Breast epithelium (tissue), 4 donors: ENCODE data around the gene KRTAP9-2. TPM values are rescaled to one million over a fixed set of nuclear protein-coding genes. Genes with fewer than 3 reads are reported as not detected.
"Not testable (repeated sequence)": the region's sequence is repeated elsewhere in the genome, so short reads cannot be mapped to it uniquely, and the experiment has no call there.

ENCODE experiments used
- DNase-seq, 2 donors: peaks; one replicate each; pipeline ENCODE4 v3.0.0-alpha.2; 2019; ENCODE audit warnings: low spot score in 2 of 2
- H3K27ac ChIP-seq, 2 donors: fragments of 200-600 bp; sonication (generic) in 1 of 2; one replicate each; pipeline ENCODE4 v1.5.1; 2016 to 2019; ENCODE audit warnings: mild to moderate bottlenecking in 1 of 2
- H3K27me3 ChIP-seq, 2 donors: fragments of 200-600 bp; sonication (generic) in 1 of 2; one replicate each; pipeline versions ENCODE4 v1.5.1 to v1.6.0; 2017 to 2019; ENCODE audit warnings: control low read depth in 1 of 2, mild to moderate bottlenecking in 1 of 2
- H3K36me3 ChIP-seq: fragments of 200-600 bp; one replicate; pipeline ENCODE4 v1.5.1; 2019
- H3K4me1 ChIP-seq, 2 donors: fragments of 200-600 bp; sonication (generic); one replicate each; pipeline ENCODE4 v1.5.1; 2016 to 2019; ENCODE audit warnings: control low read depth in 1 of 2
- H3K4me3 ChIP-seq, 3 donors: fragments of 200-600 bp; sonication (generic); 1 replicate in 2 of 3; 2 replicates in 1 of 3; pipeline ENCODE4 v1.5.1; 2016 to 2019; ENCODE audit warnings: mild to moderate bottlenecking in 3 of 3, moderate library complexity in 2 of 3
- H3K9me3 ChIP-seq, 2 donors: fragments of 200-600 bp; sonication (generic) in 1 of 2; one replicate each; pipeline ENCODE4 v1.5.1; 2016 to 2019; ENCODE audit warnings: control low read depth in 1 of 2
- CTCF ChIP-seq, 3 donors: fragments of 450-650 bp; IDR thresholded peaks; one replicate each; pipeline ENCODE4 v1.5.1; 2016 to 2017; ENCODE audit warnings: antibody characterized with exemption in 3 of 3, mild to moderate bottlenecking in 3 of 3, moderate library complexity in 3 of 3
- POLR2A ChIP-seq: fragments of 450-650 bp; IDR thresholded peaks from one replicate; pipeline ENCODE4 v1.6.1; 2016; ENCODE audit warnings: antibody characterized with exemption, mild to moderate bottlenecking, moderate library complexity
- POLR2AphosphoS5 ChIP-seq, 3 donors: sonication (generic); formaldehyde crosslinking; IDR thresholded peaks; one replicate each; pipeline ENCODE4 v1.6.1; 2017; ENCODE audit warnings: antibody characterized with exemption in 3 of 3
- intact Hi-C: fragments of 100-400 bp; cut with DNase I; formaldehyde crosslinking; loops from one replicate; pipeline ENCODE4 v1.15.1; 2023; ENCODE audit warnings: low total_unique reads
- total RNA-seq, 3 donors: library from RNA; depleted of rRNA; stranded (reverse); fragments of >200 nt; gene quantifications; one replicate each; pipeline ENCODE4 v1.1.0, GENCODE V29; 2016

Gene KRTAP9-2
- total RNA-seq: not detected

GRCh38 chr17:41226598-41227095 is at the start of gene KRTAP9-2:
TSS of gene KRTAP9-2 (plus strand) at chr17:41226648. CDS start at chr17:41226655, 7 bp downstream.
- H3K9me3 ChIP-seq, intact Hi-C loops, H3K4me1 ChIP-seq, H3K27me3 ChIP-seq, H3K4me3 ChIP-seq, H3K27ac ChIP-seq, DNase-seq, H3K36me3 ChIP-seq: not testable (repeated sequence)

- Histone ChIP-seq H3K36me3 (no peaks in the 10 kb centered on the region), H3K4me1 (no peaks in the 10 kb centered on the region), H3K27me3 (no peaks in the 10 kb centered on the region), H3K9me3 (no peaks in the 10 kb centered on the region), H3K27ac (no peak overlapping the region), H3K4me3 (no peak overlapping the region)
- intact Hi-C loops: no loop called here
- DNase-seq: no peak
- no peak for TF ChIP-seq CTCF (IDR thresholded peaks at IDR 0.05)
- no peak for TF ChIP-seq POLR2AphosphoS5 (IDR thresholded peaks at IDR 0.05)
- no peak for TF ChIP-seq POLR2A
Observed at GRCh38 chr17:41176744-41177387, 49.6 kb upstream of the KRTAP9-2 start.

- no peaks in the 10 kb centered on the region for H3K9me3 ChIP-seq
- no peaks in the 10 kb centered on the region for H3K27me3 ChIP-seq
- TF ChIP-seq POLR2A: no peak
- no peak for TF ChIP-seq POLR2AphosphoS5 (IDR thresholded peaks at IDR 0.05)
- DNase-seq: no peak
- no peak within 1 kb of the TSS for H3K27ac ChIP-seq
- intact Hi-C loops: no loop called here
- H3K4me1 ChIP-seq: no peaks in the 10 kb centered on the region
- no peak within 1 kb of the TSS for H3K4me3 ChIP-seq
- no peaks in the 10 kb centered on the region for H3K36me3 ChIP-seq
Observed at GRCh38 chr17:41177727-41178271, 48.6 kb upstream of the KRTAP9-2 start, which contains the start of gene KRTAP4-2. TSS of gene KRTAP4-2 (minus strand) at chr17:41178221. CDS start at chr17:41178164, 57 bp downstream.

GRCh38 chr17:41178341-41178740 is 48.1 kb upstream of the KRTAP9-2 start:
- Histone ChIP-seq H3K4me1 (no peaks in the 10 kb centered on the region), H3K27me3 (no peaks in the 10 kb centered on the region), H3K4me3 (no peak overlapping the region), H3K27ac (no peak overlapping the region), H3K9me3 (no peaks in the 10 kb centered on the region), H3K36me3 (no peaks in the 10 kb centered on the region)
- no peak for DNase-seq
- TF ChIP-seq POLR2AphosphoS5 (IDR thresholded peaks at IDR 0.05) (no peak), CTCF (IDR thresholded peaks at IDR 0.05) (no peak)
- intact Hi-C loops: no loop called here

GRCh38 chr17:41178843-41179616 is 47.4 kb upstream of the KRTAP9-2 start:
- TF ChIP-seq POLR2AphosphoS5 (IDR thresholded peaks at IDR 0.05) (no peak), POLR2A (no peak), CTCF (IDR thresholded peaks at IDR 0.05) (no peak)
- Histone ChIP-seq H3K9me3 (no peaks in the 10 kb centered on the region), H3K4me3 (no peak overlapping the region), H3K4me1 (no peaks in the 10 kb centered on the region), H3K27ac (no peak overlapping the region), H3K27me3 (no peaks in the 10 kb centered on the region), H3K36me3 (no peaks in the 10 kb centered on the region)
- intact Hi-C loops: no loop called here
- DNase-seq: no peak

GRCh38 chr17:41184480-41184961 is 41.9 kb upstream of the KRTAP9-2 start, which contains the start of gene KRTAP4-1:
TSS of gene KRTAP4-1 (minus strand) at chr17:41184911. CDS start at chr17:41184854, 57 bp downstream.
- intact Hi-C loops: no loop called here
- H3K4me1 ChIP-seq: no peaks in the 10 kb centered on the region
- H3K4me3 ChIP-seq: no peak within 1 kb of the TSS
- no peaks in the 10 kb centered on the region for H3K36me3 ChIP-seq
- no peak for TF ChIP-seq POLR2AphosphoS5 (IDR thresholded peaks at IDR 0.05)
- no peak for TF ChIP-seq CTCF (IDR thresholded peaks at IDR 0.05)
- TF ChIP-seq POLR2A: no peak
- H3K27me3 ChIP-seq: no peaks in the 10 kb centered on the region
- no peak for DNase-seq
- no peaks in the 10 kb centered on the region for H3K9me3 ChIP-seq
- no peak within 1 kb of the TSS for H3K27ac ChIP-seq
